Endodermal cell (in vitro differentiated cells): ENCODE measurements around the gene GANAB. TPM values are rescaled to one million over a fixed set of nuclear protein-coding genes. Genes with fewer than 3 reads are reported as not detected.

ENCODE experiments used
- DNase-seq: peaks from one replicate; pipeline ENCODE4 v3.0.0-alpha.2; 2017
- H3K27ac ChIP-seq: 2 replicates; pipeline ENCODE4 v1.5.1; 2013; ENCODE audit warnings: mild to moderate bottlenecking, low read depth, low read length, moderate library complexity
- H3K27me3 ChIP-seq: 2 replicates; pipeline ENCODE4 v1.6.1; 2013; ENCODE audit warnings: mild to moderate bottlenecking, low read length, moderate library complexity; ENCODE audit not compliant: insufficient read depth, control insufficient read depth, poor library complexity, severe bottlenecking
- H3K36me3 ChIP-seq: 2 replicates; pipeline ENCODE4 v1.7.0; 2013; ENCODE audit warnings: mild to moderate bottlenecking, low read length, moderate library complexity; ENCODE audit not compliant: control insufficient read depth, insufficient read depth
- H3K4me1 ChIP-seq: one replicate; pipeline ENCODE4 v1.7.0; 2013; ENCODE audit warnings: low read length; ENCODE audit not compliant: control insufficient read depth, insufficient read depth
- H3K4me3 ChIP-seq: 2 replicates; pipeline ENCODE4 v1.5.1; 2013; ENCODE audit warnings: mild to moderate bottlenecking, low read length, moderate library complexity
- H3K9ac ChIP-seq: 2 replicates; pipeline ENCODE4 v1.6.1; 2013; ENCODE audit warnings: mild to moderate bottlenecking, low read length, moderate library complexity; ENCODE audit not compliant: poor library complexity, severe bottlenecking; ENCODE audit errors: extremely low read depth
- H3K9me3 ChIP-seq: 2 replicates; pipeline ENCODE4 v1.6.1; 2013; ENCODE audit warnings: mild to moderate bottlenecking, low read length, moderate library complexity; ENCODE audit not compliant: control insufficient read depth
- H3K27ac Mint-ChIP-seq: 2 replicates; pipeline ENCODE4 v1.8.0; 2020; ENCODE audit warnings: mixed read lengths
- H3K27me3 Mint-ChIP-seq: 2 replicates; pipeline ENCODE4 v1.8.0; 2021; ENCODE audit warnings: mild to moderate bottlenecking, mixed read lengths; ENCODE audit not compliant: insufficient read depth
- H3K36me3 Mint-ChIP-seq: 2 replicates; pipeline ENCODE4 v1.8.0; 2020; ENCODE audit warnings: low read depth, mixed read lengths
- H3K4me1 Mint-ChIP-seq: 2 replicates; pipeline ENCODE4 v1.8.0; 2020; ENCODE audit warnings: mixed read lengths
- H3K4me3 Mint-ChIP-seq: 2 replicates; pipeline ENCODE4 v1.8.0; 2020; ENCODE audit warnings: mild to moderate bottlenecking, moderate library complexity, mixed read lengths
- H3K9me3 Mint-ChIP-seq: 2 replicates; pipeline ENCODE4 v1.8.0; 2020; ENCODE audit warnings: mild to moderate bottlenecking, mixed read lengths
- WGBS, 2 experiments: methylation state at CpG; one replicate each; pipeline versions ENCODE4 v1.1.5 to v1.1.7; 2013; ENCODE audit warnings: missing lambda C conversion rate in 2 of 2, mixed read lengths in 1 of 2; ENCODE audit not compliant: insufficient coverage in 1 of 2, insufficient read length in 1 of 2; 5-methylcytosine and 5-hydroxymethylcytosine counted together
- total RNA-seq, 2 donors: library from RNA; stranded (reverse); fragmentation: NEBNext Ultra II Directional in 1 of 2; extraction: Animal tissue kit (Norgen Biotek cat#: 25700) in 1 of 2; gene quantifications; 2 replicates in 1 of 2; 3 replicates in 1 of 2; pipeline ENCODE4 v1.2.1, GENCODE V29; 2021
- TF ChIP-seq, protein P1 (sequence below): fragments of 200-600 bp; sonication (generic); conservative IDR thresholded peaks from 2 replicates; pipeline ENCODE4 v1.5.0; 2021; ENCODE audit warnings: antibody characterized with exemption, mild to moderate bottlenecking

GANAB gene
- total RNA-seq, 2 donors from 2014 or later: 377 to 402 TPM

- Histone ChIP-seq H3K36me3 (peaks cover 49% of the 10 kb centered on the region), H3K4me1 (peaks cover 13% of the 10 kb centered on the region), H3K9ac (peak overlapping the region; percentile 82), H3K27me3 (peaks cover 11% of the 10 kb centered on the region), H3K4me3 (peak overlapping the region; percentile 96), H3K27ac (no peak overlapping the region), H3K9me3 (no peaks in the 10 kb centered on the region)
- H3K9me3 Mint-ChIP-seq: no peaks in the 10 kb centered on the region
- TF ChIP-seq, protein P1, sequence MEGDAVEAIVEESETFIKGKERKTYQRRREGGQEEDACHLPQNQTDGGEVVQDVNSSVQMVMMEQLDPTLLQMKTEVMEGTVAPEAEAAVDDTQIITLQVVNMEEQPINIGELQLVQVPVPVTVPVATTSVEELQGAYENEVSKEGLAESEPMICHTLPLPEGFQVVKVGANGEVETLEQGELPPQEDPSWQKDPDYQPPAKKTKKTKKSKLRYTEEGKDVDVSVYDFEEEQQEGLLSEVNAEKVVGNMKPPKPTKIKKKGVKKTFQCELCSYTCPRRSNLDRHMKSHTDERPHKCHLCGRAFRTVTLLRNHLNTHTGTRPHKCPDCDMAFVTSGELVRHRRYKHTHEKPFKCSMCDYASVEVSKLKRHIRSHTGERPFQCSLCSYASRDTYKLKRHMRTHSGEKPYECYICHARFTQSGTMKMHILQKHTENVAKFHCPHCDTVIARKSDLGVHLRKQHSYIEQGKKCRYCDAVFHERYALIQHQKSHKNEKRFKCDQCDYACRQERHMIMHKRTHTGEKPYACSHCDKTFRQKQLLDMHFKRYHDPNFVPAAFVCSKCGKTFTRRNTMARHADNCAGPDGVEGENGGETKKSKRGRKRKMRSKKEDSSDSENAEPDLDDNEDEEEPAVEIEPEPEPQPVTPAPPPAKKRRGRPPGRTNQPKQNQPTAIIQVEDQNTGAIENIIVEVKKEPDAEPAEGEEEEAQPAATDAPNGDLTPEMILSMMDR: no peak
- WGBS, 2 experiments: 71 to 79% methylated on average over 5 of the region's 5 CpGs
- peak; percentile 50 for DNase-seq
- H3K27me3 Mint-ChIP-seq: peaks cover 24% of the 10 kb centered on the region
- peaks cover 60% of the 10 kb centered on the region for H3K36me3 Mint-ChIP-seq
- H3K4me1 Mint-ChIP-seq: peaks cover 44% of the 10 kb centered on the region
- H3K4me3 Mint-ChIP-seq: peak overlapping the region; percentile 77
- H3K27ac Mint-ChIP-seq: peak overlapping the region; percentile 84
These were observed 46.5 kb downstream of the GANAB start for GRCh38 chr11:62599901-62600300.

- H3K27ac Mint-ChIP-seq: peak overlapping the region; percentile 74
- no peak overlapping the region for H3K27ac ChIP-seq
- TF ChIP-seq, protein P1: no peak
- H3K9ac ChIP-seq: no peak overlapping the region
- H3K27me3 ChIP-seq: peaks cover 11% of the 10 kb centered on the region
- 58 to 94% methylated on average over 3 to 7 of the region's 7 CpGs for WGBS, 2 experiments
- H3K4me1 Mint-ChIP-seq: peaks cover 44% of the 10 kb centered on the region
- H3K9me3 ChIP-seq: no peaks in the 10 kb centered on the region
- peaks cover 65% of the 10 kb centered on the region for H3K36me3 Mint-ChIP-seq
- peak overlapping the region; percentile 96 for H3K4me3 ChIP-seq
- peak; percentile 97 for DNase-seq
- H3K4me3 Mint-ChIP-seq: peak overlapping the region; percentile 77
- peaks cover 19% of the 10 kb centered on the region for H3K27me3 Mint-ChIP-seq
- H3K9me3 Mint-ChIP-seq: no peaks in the 10 kb centered on the region
- peaks cover 10% of the 10 kb centered on the region for H3K4me1 ChIP-seq
- peaks cover 56% of the 10 kb centered on the region for H3K36me3 ChIP-seq
These were observed 47.2 kb downstream of the GANAB start for GRCh38 chr11:62599069-62599696.

GRCh38 chr11:62595124-62595523 lies 51.3 kb downstream of the GANAB start:
- peak; percentile 36 for DNase-seq
- H3K9me3 ChIP-seq: no peaks in the 10 kb centered on the region
- H3K27me3 Mint-ChIP-seq: no peaks in the 10 kb centered on the region
- H3K36me3 Mint-ChIP-seq: peaks cover 70% of the 10 kb centered on the region
- TF ChIP-seq, protein P1: no peak
- no peak overlapping the region for H3K27ac ChIP-seq
- H3K4me1 Mint-ChIP-seq: peaks cover 43% of the 10 kb centered on the region
- H3K4me3 ChIP-seq: no peak overlapping the region
- no peak overlapping the region for H3K4me3 Mint-ChIP-seq
- no peaks in the 10 kb centered on the region for H3K27me3 ChIP-seq
- no peak overlapping the region for H3K27ac Mint-ChIP-seq
- H3K9ac ChIP-seq: no peak overlapping the region
- peaks cover 73% of the 10 kb centered on the region for H3K36me3 ChIP-seq
- 91 to 98% methylated on average over 8 of the region's 8 CpGs for WGBS, 2 experiments
- H3K4me1 ChIP-seq: peaks cover 10% of the 10 kb centered on the region
- H3K9me3 Mint-ChIP-seq: no peaks in the 10 kb centered on the region
